ENCODE results near the gene RRBP1.

Gene RRBP1

DNA sequence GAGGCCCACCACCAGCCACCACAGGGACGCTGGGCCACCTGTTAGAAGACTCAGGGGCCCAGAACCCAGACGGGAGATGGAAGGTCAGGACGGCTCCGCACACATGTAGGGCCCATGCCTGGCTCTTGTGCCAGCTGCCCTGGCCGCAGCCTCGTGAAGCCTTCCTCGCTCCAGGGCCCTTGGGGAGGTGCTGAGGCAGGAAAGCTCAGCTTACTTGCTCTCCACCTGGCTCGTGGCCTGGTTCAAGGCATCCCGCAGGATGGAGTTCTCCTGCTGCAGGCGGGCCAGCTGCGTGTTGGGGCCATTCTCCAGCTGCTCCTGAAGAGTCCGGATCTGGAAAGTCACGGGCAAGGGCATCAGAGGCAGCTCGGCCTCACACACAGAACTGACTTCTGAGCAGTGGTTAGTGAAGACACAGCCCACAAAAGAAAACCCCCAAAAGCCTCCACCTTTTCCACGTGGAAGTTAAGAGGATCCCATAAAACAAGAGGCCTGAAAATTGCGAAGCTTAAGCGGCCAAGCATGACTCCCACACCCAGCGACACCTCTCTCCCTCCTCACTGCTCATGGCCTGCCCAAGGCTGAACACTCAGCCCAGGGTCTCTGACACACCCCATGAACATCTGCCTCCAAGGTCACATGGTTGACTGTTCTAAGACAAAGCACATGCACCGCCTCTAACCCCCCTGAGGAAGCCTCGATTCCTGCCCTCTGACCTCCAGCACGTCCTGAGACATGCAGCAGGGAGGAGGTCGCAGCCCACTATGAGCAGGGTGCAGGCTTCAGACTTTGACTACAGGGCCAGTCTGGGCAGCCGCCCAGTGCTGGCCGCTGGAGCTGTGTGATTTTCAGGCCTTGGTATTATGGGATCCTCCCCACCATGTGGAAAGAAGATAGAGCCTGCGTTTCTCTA is 46.5 kb downstream of the RRBP1 start:
- Histone ChIP-seq H3K4ac (ENCODE audit: low read depth, low read length) (no peak overlapping the region), H3K18ac (ENCODE audit: low read length) (no peak overlapping the region), H3K4me1 (ENCODE audit: control insufficient read depth, low read depth, low read length) (no peaks in the 10 kb centered on the region), H3K27ac (ENCODE audit: low read depth, low read length) (no peak overlapping the region), H3K79me1 (ENCODE audit: low read length) (peaks cover 28% of the 10 kb centered on the region), H2AK5ac (ENCODE audit: low read length) (no peak overlapping the region), H3K9ac (ENCODE audit: low read length) (no peak overlapping the region), H3K79me2 (ENCODE audit: control insufficient read depth, insufficient read depth, low read length) (peaks cover 2% of the 10 kb centered on the region), H3K4me3 (ENCODE audit: low read length) (no peak overlapping the region), H3K56ac (ENCODE audit: low read length) (no peak overlapping the region), H3K23ac (ENCODE audit: low read length) (no peak overlapping the region), H4K8ac (ENCODE audit: low read depth, low read length) (no peak overlapping the region), H4K5ac (ENCODE audit: low read length) (no peak overlapping the region), H2BK5ac (ENCODE audit: low read length) (no peak overlapping the region), H3K4me2 (ENCODE audit: low read length) (no peak overlapping the region), H3K36me3 (ENCODE audit: control insufficient read depth, insufficient read depth, low read length) (peaks cover 37% of the 10 kb centered on the region), H2BK15ac (replicated peaks; ENCODE audit: low read depth) (no peak overlapping the region), H3K27me3 (ENCODE audit: insufficient read depth, low read length, poor library complexity) (no peaks in the 10 kb centered on the region), H2BK120ac (ENCODE audit: low read depth, low read length) (no peak overlapping the region)
- no CpG with 5 or more reads among the region's 25 CpGs for WGBS (ENCODE audit: extremely low coverage, insufficient coverage, low lambda C conversion rate)
- no peak for DNase-seq

DNA sequence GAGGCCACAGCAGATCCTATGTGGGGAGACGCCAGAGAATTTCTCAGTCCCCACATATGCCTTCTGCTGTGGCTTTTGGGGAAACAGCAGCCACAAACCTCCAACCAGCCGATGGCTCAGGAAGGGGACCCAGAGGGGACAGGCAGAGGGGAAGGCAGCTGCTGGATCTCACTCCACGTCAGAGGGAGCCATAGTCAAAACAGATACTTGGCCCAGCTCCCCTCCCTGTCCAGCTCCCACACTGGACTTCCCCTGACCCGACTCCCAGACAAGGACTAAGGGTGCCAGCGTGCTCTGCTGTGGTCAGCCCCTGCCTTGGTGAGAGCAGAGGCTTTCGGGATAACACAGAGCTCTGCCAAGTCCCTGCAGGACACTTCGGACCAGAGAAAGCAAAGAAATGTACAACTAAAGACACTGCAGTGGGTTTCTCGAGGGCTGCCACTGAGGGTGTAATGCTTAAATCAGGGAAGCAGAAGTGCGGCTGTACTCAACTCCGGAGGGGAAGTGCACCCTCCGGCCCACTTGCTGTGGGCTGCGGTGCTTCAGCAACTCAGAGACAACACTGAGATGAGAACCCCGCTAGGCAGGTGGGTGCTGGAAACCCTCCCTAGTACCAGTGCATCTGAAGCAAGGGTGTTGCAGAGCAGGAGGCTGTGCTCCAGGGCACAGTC is 47.2 kb downstream of the RRBP1 start:
- Histone ChIP-seq H3K27ac (ENCODE audit: low read depth, low read length) (no peak overlapping the region), H3K56ac (ENCODE audit: low read length) (no peak overlapping the region), H3K36me3 (ENCODE audit: control insufficient read depth, insufficient read depth, low read length) (peaks cover 39% of the 10 kb centered on the region), H3K18ac (ENCODE audit: low read length) (no peak overlapping the region), H3K4me1 (ENCODE audit: control insufficient read depth, low read depth, low read length) (no peaks in the 10 kb centered on the region), H2BK5ac (ENCODE audit: low read length) (no peak overlapping the region), H4K5ac (ENCODE audit: low read length) (no peak overlapping the region), H3K79me1 (ENCODE audit: low read length) (peaks cover 22% of the 10 kb centered on the region), H3K4me3 (ENCODE audit: low read length) (no peak overlapping the region), H2BK15ac (replicated peaks; ENCODE audit: low read depth) (no peak overlapping the region), H3K4me2 (ENCODE audit: low read length) (no peak overlapping the region), H3K23ac (ENCODE audit: low read length) (no peak overlapping the region), H3K27me3 (ENCODE audit: insufficient read depth, low read length, poor library complexity) (no peaks in the 10 kb centered on the region), H3K79me2 (ENCODE audit: control insufficient read depth, insufficient read depth, low read length) (peaks cover 2% of the 10 kb centered on the region), H2AK5ac (ENCODE audit: low read length) (no peak overlapping the region), H2BK120ac (ENCODE audit: low read depth, low read length) (no peak overlapping the region), H3K4ac (ENCODE audit: low read depth, low read length) (no peak overlapping the region), H4K8ac (ENCODE audit: low read depth, low read length) (no peak overlapping the region), H3K9ac (ENCODE audit: low read length) (no peak overlapping the region)
- no peak for DNase-seq
- WGBS (ENCODE audit: extremely low coverage, insufficient coverage, low lambda C conversion rate) = no CpG with 5 or more reads among the region's 13 CpGs

DNA sequence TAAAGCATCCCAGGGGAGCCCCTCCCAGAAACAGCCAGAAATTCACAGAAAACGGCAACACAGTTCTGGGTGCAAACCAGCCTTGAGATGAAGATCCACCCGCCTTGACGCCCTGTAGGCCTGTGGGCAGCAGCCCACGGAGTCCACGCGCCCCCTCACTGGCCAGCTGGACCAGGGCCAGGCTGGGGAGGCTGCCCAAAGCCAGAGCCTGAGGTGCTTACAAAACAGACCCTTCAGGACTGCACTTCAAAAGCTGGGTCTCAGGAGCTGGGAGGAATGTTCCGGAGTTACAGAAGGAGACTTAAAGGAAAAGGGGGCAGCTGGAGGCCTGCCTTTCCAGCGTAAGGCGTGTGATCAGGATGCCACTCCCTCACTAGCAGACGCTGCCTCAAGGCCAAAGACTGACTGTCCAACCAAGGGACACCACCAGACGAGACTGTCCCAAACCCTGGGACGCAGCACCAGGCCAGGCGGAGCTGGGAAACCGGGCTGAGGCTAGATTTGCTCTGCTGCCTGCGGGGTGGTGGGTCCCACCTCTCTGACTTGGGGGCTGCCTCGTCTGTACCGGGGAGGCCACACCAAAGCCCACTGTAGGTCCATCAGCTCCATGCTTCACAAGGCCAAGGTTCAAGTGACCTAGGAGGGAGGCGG is 48.1 kb downstream of the RRBP1 start:
- Histone ChIP-seq H3K79me1 (ENCODE audit: low read length) (peaks cover 21% of the 10 kb centered on the region), H3K27ac (ENCODE audit: low read depth, low read length) (no peak overlapping the region), H3K23ac (ENCODE audit: low read length) (no peak overlapping the region), H2AK5ac (ENCODE audit: low read length) (no peak overlapping the region), H2BK5ac (ENCODE audit: low read length) (no peak overlapping the region), H3K56ac (ENCODE audit: low read length) (no peak overlapping the region), H3K4me1 (ENCODE audit: control insufficient read depth, low read depth, low read length) (no peaks in the 10 kb centered on the region), H4K5ac (ENCODE audit: low read length) (no peak overlapping the region), H3K4me3 (ENCODE audit: low read length) (no peak overlapping the region), H3K27me3 (ENCODE audit: insufficient read depth, low read length, poor library complexity) (no peaks in the 10 kb centered on the region), H3K9ac (ENCODE audit: low read length) (no peak overlapping the region), H3K18ac (ENCODE audit: low read length) (no peak overlapping the region), H3K79me2 (ENCODE audit: control insufficient read depth, insufficient read depth, low read length) (peaks cover 2% of the 10 kb centered on the region), H3K36me3 (ENCODE audit: control insufficient read depth, insufficient read depth, low read length) (peaks cover 39% of the 10 kb centered on the region), H3K4me2 (ENCODE audit: low read length) (no peak overlapping the region), H4K8ac (ENCODE audit: low read depth, low read length) (no peak overlapping the region), H2BK15ac (replicated peaks; ENCODE audit: low read depth) (no peak overlapping the region), H2BK120ac (ENCODE audit: low read depth, low read length) (no peak overlapping the region), H3K4ac (ENCODE audit: low read depth, low read length) (no peak overlapping the region)
- no peak for DNase-seq
- no CpG with 5 or more reads among the region's 18 CpGs for WGBS (ENCODE audit: extremely low coverage, insufficient coverage, low lambda C conversion rate)

DNA sequence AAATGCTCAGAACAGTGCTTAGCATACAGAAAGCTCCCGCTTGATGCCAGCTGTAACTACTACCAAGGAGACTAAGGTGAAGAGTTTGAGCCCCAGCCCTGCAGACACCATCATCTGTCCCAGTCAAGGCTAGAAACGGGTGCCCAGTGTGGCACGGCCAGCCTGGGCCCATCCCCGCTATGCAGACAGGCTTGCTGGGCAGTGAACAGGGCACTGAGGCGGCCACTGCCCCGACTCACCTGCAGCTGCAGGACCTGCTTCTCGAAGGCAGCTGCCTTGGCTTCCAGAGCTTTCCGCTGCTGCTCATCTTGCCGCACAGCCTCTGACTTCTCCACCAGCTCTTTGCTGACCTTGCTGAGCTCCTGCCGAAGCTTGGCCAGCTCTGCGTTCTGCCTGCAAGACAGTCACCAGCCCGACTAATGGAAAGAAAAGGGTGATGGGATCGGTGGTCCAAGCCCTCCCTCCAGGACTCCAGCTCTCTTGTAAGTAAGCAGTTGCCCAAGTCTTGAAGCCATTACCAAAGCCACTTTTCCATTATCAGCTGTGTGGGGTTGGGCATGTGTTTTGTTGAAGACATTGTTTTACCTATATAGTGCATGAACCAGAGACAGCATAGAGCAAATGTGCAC is 48.7 kb downstream of the RRBP1 start:
- no peaks in the 10 kb centered on the region for H3K27me3 ChIP-seq (ENCODE audit: insufficient read depth, low read length, poor library complexity)
- H3K4me1 ChIP-seq (ENCODE audit: control insufficient read depth, low read depth, low read length) = no peaks in the 10 kb centered on the region
- H2AK5ac ChIP-seq (ENCODE audit: low read length) = no peak overlapping the region
- H3K4me2 ChIP-seq (ENCODE audit: low read length) = no peak overlapping the region
- H3K56ac ChIP-seq (ENCODE audit: low read length) = no peak overlapping the region
- no peak overlapping the region for H3K27ac ChIP-seq (ENCODE audit: low read depth, low read length)
- no peak overlapping the region for H4K5ac ChIP-seq (ENCODE audit: low read length)
- DNase-seq = no peak
- no peak overlapping the region for H2BK120ac ChIP-seq (ENCODE audit: low read depth, low read length)
- no peak overlapping the region for H3K4me3 ChIP-seq (ENCODE audit: low read length)
- H3K4ac ChIP-seq (ENCODE audit: low read depth, low read length) = no peak overlapping the region
- H3K79me2 ChIP-seq (ENCODE audit: control insufficient read depth, insufficient read depth, low read length) = peaks cover 2% of the 10 kb centered on the region
- H2BK15ac ChIP-seq (replicated peaks; ENCODE audit: low read depth) = no peak overlapping the region
- H3K18ac ChIP-seq (ENCODE audit: low read length) = no peak overlapping the region
- no peak overlapping the region for H2BK5ac ChIP-seq (ENCODE audit: low read length)
- H3K23ac ChIP-seq (ENCODE audit: low read length) = no peak overlapping the region
- WGBS (ENCODE audit: extremely low coverage, insufficient coverage, low lambda C conversion rate) = no CpG with 5 or more reads among the region's 13 CpGs
- peaks cover 38% of the 10 kb centered on the region for H3K36me3 ChIP-seq (ENCODE audit: control insufficient read depth, insufficient read depth, low read length)
- no peak overlapping the region for H4K8ac ChIP-seq (ENCODE audit: low read depth, low read length)
- no peak overlapping the region for H3K9ac ChIP-seq (ENCODE audit: low read length)
- H3K79me1 ChIP-seq (ENCODE audit: low read length) = peaks cover 22% of the 10 kb centered on the region

DNA sequence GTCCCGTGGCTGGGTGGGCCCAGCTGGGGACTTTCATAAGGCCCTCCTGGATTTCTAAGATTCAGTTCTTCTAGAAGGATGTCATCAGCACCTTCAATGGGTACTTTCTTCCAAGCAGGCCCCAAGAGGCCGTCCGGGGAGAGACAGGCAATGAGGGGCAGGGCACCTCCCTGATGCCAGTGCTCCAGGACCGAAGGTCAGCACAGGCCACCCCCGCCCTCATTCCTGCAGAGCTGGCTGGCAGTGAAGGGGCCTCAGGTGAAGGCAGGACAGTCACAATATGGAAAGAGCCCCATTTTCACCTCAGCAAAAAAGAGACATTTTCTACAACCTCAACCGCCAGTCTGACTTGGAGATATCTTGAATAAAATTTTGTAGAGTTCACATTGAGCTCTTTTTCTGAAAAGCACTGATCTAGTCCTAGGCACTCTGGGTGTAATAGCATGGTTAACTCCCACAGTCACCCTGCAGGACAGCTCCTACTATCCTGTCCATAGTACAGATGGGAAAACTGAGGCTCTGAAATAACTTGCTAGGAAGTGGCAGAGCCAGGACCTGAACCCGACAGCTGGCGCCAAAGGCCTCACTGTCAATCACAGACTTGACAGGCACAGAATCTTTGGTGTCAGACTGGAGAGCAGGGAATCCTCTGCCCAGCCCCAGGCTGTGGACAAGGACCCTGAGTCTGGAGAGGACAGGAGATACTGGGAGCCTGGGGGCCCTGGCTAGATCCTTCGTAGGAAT is 50.3 kb downstream of the RRBP1 start:
- H4K5ac ChIP-seq (ENCODE audit: low read length) = no peak overlapping the region

More for the DNA sequence above, 50.3 kb downstream of the RRBP1 start:
- Histone ChIP-seq H2BK5ac (ENCODE audit: low read length) (no peak overlapping the region), H3K18ac (ENCODE audit: low read length) (no peak overlapping the region), H3K36me3 (ENCODE audit: control insufficient read depth, insufficient read depth, low read length) (peaks cover 45% of the 10 kb centered on the region), H3K23ac (ENCODE audit: low read length) (no peak overlapping the region), H3K27ac (ENCODE audit: low read depth, low read length) (no peak overlapping the region), H3K9ac (ENCODE audit: low read length) (no peak overlapping the region), H3K4ac (ENCODE audit: low read depth, low read length) (no peak overlapping the region), H3K56ac (ENCODE audit: low read length) (no peak overlapping the region), H3K4me2 (ENCODE audit: low read length) (no peak overlapping the region), H2AK5ac (ENCODE audit: low read length) (no peak overlapping the region), H2BK15ac (replicated peaks; ENCODE audit: low read depth) (no peak overlapping the region), H3K79me1 (ENCODE audit: low read length) (peaks cover 14% of the 10 kb centered on the region), H3K4me3 (ENCODE audit: low read length) (no peak overlapping the region), H3K4me1 (ENCODE audit: control insufficient read depth, low read depth, low read length) (no peaks in the 10 kb centered on the region), H2BK120ac (ENCODE audit: low read depth, low read length) (no peak overlapping the region), H3K79me2 (ENCODE audit: control insufficient read depth, insufficient read depth, low read length) (no peaks in the 10 kb centered on the region), H3K27me3 (ENCODE audit: insufficient read depth, low read length, poor library complexity) (no peaks in the 10 kb centered on the region), H4K8ac (ENCODE audit: low read depth, low read length) (no peak overlapping the region)
- DNase-seq = no peak
- WGBS (ENCODE audit: extremely low coverage, insufficient coverage, low lambda C conversion rate) = no CpG with 5 or more reads among the region's 9 CpGs
